ENCODE results near the gene MYH14.

MYH14 gene

DNA sequence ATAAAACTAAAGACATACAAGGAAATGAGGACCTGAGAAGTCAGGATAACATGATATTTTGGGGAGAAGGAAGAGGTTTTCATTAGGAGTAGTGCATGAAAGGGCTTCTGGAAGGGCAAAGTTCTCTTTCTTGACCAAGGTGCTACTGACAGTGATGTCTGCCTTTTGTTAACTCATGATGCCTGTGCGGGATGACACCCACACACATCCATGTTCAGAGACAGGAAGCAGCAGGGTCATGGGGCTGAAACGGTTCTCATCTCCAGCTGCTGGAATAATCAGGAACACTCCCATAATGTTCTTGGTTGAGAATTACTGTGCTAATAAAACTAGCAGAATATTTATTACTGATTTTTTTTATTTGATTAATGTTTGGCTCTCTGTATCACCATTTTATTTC is 96.6 kb downstream of the MYH14 start:
- no peak for DNase-seq

DNA sequence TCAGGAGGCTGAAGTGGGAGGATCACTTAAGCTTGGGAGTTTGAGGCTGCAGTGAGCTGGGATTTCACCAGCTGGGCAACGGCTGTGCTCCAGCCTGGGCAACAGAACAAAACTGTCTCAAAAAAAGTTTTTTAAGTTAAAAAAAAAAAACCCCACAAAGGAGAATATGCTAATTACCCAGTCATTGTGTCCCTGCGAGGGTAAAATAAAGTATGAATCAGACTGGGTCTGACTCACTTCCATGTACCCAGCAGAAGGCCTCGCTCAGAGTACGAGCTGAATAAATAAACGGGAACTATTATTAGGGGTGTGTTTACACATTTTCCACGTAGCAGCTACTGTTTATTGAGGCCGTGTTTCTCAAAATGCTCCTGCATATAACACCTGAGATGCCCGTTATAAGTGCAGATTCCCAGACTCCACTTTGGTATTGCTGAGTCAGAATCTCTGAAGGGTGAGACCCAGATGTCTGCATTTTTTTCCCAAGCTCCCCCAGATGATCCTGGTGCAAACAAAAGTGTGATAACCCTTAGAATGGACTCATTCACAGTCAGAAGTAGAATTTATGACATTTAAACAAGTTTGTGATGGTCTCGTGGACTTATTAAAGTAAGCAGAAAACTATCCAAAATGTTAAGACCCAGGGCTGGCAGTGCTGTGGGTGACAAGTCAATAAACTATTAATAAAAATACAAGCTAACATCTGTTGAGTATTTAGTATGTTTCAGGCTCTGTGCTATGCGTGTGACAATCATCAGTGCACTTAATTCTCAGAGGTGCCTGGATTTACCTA is 97.6 kb downstream of the MYH14 start:
- DNase-seq: no peak

DNA sequence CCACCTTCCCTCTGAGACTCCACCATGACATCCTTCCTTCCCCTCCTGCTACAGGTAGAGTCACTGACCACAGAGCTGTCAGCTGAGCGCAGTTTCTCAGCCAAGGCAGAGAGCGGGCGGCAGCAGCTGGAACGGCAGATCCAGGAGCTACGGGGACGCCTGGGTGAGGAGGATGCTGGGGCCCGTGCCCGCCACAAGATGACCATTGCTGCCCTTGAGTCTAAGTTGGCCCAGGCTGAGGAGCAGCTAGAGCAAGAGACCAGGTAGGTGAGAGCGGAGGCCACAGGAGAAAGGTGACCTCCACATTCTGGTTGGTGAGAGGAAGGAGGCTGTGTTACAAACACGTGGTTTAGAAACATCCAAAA is 98.2 kb downstream of the MYH14 start:
- DNase-seq: no peak

DNA sequence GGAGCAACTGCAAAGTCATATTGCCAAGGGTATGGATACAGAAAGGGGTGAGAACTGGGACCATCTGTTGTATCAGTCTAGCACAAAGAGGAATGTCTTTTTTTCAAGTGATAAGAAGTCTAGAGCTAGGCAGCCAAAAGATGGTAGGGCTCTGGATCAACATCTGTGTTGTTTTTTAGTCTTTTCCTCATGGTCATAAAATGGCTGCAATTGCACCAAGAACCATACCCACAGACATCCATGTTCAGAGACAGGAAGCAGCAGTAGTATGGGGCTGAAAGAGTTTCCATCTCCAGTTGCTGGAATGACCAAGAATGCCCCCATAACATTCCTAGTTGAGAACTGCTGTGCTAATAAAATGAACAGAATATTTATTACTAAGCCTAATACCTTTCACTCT is 100.1 kb downstream of the MYH14 start:
- no peak for DNase-seq

DNA sequence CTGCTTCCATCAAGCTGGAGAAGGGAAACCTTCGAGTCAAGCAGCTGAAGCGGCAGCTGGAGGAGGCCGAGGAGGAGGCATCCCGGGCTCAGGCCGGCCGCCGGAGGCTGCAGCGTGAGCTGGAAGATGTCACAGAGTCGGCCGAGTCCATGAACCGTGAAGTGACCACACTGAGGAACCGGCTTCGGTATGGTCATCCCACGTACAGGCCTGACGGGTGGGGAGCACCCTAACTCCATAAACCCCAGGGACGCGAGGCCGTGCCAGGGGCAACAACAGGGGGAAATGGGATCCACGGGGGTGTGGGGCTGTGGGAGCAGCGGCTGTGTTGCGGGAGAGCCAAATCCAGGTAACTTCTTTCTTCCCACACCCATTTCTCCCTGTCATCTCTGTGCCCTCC is 105.6 kb downstream of the MYH14 start:
- DNase-seq: no peak

DNA sequence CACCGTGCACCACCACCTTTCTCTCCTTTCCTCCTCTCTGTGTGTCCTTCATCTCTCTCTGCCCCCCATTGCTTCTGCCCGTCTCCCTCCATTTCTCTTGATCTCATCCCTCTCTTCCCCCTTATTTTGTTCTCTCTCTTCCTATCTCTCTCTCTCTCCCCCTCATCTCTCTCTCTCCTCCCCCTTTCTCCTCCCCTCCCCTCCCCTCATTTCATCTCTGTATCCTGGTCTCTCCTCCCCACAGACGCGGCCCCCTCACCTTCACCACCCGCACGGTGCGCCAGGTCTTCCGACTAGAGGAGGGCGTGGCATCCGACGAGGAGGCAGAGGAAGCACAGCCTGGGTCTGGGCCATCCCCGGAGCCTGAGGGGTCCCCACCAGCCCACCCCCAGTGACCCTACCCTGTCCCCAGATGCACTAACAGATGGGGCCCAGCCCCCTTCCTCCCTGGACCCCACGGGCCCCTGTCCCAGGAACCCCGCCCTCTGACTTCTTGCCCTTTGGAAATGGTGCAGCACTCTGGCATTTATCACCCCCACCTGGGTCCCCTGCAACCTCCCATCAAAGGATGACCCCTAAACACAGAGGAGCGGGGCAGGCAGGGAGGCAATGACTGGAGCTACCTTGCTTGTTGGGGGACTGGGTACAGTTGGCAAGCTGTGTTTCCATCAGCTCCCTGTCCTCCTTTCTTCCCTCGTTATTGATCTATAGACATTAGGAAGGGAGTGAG is 106.1 kb downstream of the MYH14 start:
- DNase-seq: no peak

DNA sequence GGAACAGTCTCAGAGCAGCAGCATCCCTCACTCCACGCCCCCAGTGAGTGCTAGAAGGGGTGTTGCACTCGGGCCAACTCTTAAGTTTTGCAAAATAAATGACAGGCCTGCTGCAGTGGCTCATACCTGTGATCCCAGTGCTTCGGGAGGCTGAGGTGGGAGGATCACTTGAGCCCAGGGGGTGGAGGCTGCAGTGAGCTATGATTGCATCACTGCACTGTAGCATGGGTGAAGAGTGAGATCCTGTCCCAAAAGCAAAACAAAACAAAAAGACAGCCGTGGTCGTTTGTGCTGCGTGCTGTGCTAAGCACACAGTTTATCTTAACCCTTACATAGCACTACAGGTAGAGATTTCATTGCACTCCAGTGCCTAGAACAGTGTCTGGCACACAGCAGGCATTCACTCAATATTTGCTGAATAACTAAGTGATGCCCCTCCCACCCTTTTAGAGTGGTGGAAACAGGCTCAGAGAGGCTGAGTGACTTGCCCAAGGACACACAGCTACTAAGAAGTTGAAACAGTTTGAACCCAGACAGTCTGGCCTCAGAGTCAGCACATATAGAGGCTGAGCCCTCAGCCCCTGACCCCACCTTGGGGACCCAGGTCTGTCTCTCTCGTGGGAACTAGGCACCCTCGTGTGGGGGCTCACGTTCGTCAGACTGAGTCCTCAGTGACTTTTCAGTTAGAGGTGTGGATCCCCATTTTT is 107.5 kb downstream of the MYH14 start:
- DNase-seq: no peak

DNA sequence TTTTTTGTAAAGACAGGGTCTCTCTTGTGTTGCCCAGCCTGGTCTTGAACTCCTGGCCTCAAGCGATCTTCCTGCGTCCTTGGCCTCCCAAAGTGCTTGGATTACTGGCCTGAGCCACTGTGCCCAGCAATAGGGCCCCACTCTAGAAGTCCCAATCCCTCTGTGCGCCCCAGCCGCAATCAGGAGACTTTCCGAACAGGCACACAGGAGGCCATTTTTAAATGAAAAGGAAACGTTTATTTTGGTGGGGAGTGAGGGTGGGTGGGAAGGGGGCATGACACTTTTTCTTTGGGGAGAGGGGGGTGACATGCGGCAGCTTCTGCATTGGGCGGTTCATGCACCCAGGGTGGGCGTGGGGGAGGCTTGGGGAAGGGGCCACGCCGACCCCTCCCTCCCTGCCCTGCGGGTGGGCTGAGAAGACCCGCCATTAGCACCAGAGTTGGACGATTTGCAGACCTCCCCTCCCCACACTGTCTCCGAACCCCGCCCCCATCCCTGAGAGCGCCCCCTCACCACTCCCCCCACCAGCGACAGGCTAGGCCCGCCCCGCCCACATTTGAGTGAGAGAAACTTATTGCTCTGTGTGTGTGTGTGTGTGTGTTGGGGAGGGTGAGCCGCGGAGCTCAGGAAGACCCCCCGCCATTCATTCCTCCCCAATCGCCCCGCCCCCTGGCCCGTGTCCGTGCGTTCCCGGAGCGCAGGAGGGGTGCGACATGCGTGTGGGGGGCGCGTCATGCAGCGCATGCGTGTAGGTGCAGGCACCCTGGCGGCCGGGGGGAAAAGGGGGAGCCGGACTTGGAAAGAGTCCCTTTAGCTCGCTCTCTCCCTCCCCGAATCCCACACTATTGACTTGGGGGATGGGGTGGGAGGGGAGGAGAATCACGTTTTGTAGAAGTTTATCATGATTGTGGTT is 108.6 kb downstream of the MYH14 start:
- DNase-seq: peak; percentile 36

DNA sequence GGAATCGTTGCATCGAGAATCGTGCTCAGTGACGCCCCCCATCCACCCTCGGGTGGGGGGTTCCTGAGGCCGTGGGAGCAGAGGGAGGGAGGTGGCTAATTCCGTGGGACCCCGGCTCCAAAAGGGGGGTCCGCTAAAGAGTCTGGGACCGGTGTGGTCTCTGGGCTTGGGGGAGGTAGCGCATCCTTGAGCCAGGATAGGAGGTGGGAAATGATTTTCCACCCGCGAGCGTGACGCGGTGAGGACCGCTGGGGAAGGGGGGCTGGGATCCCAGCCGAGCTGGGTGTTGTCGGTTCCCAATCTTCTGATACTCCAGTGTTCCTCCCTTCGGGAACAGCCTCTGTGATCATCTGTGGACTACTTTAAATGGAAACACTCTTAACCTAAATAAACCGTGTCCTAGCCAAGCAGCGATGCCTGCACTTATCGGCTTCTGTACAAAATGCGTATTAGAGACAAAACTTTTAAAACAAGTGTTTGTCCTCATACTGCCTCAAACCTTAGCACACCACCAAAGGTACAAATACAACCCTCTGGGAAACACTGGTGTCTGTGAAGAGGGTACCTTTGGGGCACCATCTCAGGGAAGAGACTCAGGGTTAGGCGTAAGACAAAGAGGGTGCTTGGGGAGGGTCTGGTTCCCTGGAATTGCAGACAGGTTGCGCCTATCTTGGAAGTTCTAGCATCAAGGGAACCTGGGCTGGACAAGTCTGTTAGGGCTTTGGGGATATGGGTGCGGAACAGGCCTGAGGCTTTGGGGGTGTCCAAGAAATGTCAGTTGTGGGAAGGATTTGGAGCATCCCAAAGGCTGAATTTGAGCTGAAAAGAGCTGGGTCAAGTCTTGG is 109.8 kb downstream of the MYH14 start:
- no peak for DNase-seq

DNA sequence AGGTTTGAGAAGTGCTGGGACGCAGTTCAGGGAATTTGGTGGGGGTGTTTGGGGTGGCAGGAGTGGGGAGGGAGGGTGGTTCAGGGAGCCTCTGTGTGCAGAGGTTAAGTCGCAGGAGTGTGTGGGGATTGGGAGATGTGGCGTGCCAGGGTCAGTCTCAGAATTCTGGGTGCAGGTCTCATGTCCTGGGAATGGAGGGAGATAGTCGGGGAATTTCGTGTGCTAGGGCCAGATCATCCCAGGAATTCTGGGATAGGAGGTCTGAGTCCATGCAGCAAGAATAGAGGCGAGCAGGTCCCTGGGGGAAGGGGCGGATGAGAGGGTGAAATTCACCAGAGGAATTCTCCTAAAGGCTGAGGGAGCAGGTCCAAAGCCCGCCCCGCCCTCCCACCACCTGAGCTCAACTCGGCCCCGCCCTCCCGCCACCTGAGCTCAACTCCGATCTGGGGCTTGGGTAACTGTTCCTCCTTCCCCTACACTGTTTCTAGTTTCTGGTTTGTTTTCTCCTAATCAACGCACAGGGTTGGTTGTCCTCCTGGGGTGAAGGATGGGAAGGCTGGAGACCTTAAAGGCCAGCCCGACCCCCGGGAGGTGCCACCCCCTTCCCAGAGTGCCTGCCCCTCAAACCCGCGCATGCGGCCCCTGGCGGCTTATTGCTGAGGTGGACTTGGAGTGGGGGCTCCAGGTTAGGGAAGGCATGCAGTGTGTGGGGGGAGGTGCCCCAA is 110.6 kb downstream of the MYH14 start:
- no peak for DNase-seq

DNA sequence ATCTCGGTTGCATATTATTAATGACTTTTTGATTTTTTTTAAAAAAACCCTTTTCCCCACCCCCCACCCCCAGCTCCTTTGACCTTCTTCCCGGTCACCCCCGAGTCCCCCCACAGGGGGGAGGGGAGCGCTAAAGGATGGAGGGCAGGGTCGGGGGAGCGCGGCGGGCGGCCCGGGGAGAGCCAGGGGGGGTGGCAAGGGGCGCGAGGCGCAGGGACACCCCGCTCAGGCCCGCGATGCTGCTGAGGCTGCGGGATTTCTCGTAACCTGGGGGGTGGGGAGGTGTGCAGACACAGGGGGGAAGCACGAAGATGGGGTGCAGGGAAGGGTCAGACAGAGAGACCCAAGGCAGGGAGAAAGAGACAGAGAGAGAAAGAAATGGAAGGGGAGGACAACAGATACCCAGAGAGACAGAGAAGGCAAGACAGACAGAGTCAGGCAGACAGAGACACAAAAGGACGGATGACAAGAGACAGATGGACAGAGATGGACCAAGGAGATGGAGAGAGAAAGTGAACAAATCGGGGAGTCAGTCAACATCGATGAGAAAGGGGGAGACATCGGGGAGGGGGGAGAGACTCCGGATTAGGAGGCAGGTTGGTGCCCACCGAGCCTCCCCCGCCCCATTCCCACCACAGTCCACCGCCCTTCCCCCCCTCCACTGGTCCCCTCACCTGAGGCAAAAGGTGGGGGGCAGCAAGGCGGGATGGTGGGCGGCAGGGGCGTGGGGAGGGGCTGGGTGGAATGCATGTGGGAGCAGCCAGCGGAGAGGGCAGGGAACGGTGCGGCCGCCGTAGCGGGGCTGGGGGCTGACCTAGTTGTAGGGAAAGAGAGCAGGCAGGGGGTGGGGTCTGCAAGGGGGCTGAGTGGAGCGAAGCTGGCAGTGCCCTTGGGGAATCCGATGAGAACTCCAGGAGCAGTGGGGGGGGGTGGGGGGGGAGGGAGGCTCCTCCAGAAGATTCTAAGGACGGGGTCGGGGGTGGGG is 111.6 kb downstream of the MYH14 start:
- DNase-seq: no peak

DNA sequence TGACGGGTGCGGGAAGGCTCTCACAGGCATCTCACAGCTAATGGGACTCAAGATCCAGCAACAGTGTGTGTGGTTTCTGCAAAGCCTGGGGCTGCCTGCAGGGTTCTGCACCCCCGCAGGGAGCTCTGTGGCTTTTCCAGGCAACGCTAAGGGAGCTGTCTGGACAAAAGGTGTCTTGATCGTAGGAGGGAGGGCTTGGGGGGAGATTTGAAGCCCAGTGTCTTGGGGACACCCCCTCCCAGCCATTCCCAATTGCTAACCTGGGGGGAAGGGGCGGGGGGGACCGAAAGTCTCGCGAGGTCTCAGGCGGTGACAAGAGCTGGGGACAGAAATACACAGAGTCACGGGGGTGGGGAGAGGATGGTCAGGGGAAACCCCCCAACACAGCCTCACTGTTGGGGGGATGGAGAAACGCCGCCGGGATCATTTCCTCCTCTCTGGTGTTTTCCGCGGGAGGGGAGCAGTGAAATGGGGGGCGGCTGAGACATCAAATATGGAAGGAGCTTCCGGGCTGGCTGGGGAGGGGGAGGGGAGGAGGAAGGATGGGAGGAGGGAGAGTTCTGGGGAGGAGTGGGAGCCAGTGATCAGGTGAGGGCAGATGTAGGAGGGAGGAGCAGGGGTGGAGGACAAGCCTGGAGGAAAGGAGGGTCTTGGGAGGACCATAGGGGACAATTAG is 112.5 kb downstream of the MYH14 start:
- no peak for DNase-seq

DNA sequence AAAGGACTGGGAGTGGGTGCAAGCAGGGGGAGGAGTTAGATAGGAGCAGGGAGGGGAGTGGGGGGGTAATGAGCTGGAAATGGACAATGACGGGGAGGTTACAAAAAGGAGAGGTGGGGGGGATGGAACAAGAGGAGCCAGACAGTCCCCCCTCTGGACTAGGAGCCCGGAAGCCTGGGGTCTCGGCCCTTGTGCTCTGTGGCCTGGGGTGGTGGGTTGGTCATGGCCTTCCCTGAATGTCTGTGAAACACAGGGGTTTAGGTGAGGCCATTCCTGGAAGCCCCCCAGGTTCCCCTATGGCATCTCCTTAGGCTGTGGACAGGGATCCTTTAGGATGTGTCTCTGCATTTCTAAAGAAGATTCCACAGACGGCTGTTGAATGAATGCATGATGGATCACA is 113.7 kb downstream of the MYH14 start:
- DNase-seq: no peak

DNA sequence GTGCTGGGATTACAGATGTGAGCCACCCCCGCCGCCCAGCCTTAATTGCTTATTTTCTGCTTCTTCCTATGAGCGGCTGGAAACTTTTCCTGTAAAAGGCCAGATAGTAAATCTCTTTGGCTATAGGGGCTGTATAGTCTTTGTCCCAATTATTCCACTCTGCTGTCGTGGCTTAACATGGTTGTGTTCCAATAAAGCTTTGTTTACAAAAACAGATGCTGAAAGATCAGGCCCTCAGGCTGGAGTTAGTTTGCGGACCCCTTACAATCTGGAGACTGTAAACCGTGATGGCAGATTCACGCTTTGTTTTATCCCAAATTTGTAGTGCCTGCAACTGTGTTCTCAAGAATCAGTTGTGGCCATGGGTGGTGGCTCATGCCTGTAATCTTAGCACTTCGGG is 115.0 kb downstream of the MYH14 start:
- no peak for DNase-seq

DNA sequence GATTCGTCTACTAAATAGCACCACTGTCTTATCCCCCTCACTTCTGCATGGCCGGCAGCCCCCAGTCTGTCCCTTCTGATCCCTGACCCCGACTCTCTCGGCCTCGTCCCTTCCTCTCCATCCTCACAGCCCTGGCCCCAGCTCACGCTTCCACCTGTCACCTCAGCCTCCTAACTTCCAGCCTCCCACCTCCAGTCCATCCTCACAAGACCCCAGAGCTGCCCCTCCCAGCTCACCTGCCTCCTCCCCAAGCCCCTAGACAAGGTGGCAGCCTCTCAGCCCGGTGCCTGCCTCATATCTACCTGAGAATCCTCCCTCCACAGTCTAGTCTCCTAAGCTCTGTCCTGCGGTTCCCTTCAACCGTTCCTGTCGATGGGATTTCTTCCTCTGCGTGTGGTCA is 115.7 kb downstream of the MYH14 start:
- DNase-seq: no peak

DNA sequence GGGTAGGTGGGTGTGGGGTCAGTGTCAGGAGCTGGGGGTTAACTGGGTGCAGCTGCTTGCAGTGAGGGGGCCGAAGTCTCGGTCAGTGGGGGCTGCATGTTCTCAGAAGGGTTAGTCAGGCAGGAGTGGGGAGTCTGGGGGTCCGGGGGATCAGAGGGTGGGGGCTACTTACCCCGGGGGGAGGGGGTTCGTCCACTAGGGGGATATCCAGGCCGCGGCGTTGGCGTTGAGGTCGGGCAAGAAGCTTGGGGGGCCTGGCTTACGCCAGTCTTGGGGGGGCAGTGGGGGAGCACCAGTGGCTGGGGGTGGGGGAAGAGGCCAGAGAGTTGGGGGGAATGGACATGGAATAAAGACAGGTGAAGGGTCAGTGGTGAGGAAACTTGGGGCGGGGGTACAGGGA is 116.6 kb downstream of the MYH14 start:
- no peak for DNase-seq

DNA sequence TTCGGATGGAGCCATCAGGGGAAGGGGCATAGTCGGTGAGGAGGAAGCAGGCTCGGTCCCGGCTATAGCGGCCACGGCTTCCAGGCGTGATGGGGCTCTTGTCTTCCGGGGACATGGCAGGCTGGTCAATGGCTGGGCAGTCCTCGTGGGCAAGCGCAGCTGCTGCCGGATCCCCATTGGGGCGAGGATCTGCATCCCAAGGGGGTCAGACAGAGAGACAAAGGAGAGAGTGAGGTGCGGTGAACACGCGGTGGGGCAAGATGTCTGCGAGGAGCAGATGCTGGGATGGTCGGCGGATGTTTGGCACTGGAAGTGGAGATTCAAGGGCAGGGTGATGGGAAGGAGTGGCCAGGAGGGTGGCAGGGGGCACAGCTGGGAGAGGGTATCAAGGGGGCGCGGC is 117.2 kb downstream of the MYH14 start:
- no peak for DNase-seq

DNA sequence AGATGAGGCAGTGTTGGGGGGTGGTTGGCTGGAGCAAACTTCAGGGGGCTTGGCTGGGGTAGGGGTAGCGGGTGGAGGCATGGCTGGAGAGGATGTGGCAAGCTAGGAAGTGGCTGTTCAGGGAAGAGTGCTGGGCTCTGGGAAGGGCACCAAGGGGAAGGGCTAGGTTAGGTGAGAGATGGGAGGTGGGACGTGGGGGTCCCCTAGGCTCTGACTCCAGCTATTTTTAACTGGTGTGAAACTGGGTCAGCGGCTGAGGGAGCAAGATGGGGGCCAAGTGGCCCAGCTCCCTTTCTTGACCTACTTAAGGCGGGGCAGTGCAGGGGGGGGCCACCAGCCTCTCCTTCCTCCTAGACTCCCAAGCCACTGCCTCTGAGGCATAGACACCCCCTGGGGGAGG is 118.4 kb downstream of the MYH14 start:
- no peak for DNase-seq

DNA sequence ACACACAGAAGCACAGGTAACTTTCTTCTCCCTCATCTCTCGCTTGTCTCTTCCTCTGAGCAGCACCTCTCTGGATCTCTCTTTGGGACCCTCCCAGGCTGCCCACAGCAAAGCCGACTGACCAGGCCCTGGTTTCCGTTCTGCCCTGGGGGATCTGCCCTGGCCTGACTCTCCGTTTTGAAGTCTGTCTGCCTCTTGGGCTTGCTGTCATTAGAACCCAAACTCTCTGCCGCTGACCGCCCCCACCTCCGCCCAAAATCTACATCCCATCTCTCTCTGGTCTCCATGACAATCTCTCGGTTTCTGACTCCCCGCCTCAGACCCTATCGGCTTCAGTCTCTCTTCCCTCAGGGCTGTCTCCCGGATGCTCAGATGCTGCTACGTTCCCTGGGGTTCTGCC is 118.8 kb downstream of the MYH14 start:
- no peak for DNase-seq
